CD4-positive, CD25-positive, alpha-beta regulatory T cell (primary cell): ENCODE data around the gene R3HDM4. TPM values are rescaled to one million over a fixed set of nuclear protein-coding genes. Genes with fewer than 3 reads are reported as not detected.

Experiments
- ATAC-seq, 2 donors: fragments of 150-1000 bp; cut with Tn5 transposase; one replicate each; pipeline ENCODE4 v1.10.0; 2021; ENCODE audit warnings: low read depth in 2 of 2, moderate number of reproducible peaks in 2 of 2, moderate library complexity in 1 of 2
- DNase-seq, 3 donors: peaks; one replicate each; pipeline versions ENCODE4 v3.0.0 to v3.0.0-alpha.2; 2012 to 2022; ENCODE audit warnings: mixed read lengths in 1 of 3
- H3K27ac ChIP-seq: one replicate; pipeline ENCODE4 v1.7.0; 2013; ENCODE audit warnings: mild to moderate bottlenecking, low read length; ENCODE audit not compliant: insufficient read depth, poor library complexity, severe bottlenecking
- H3K27me3 ChIP-seq: one replicate; pipeline ENCODE4 v1.7.0; 2013; ENCODE audit warnings: low read length; ENCODE audit not compliant: control insufficient read depth, insufficient read depth
- H3K36me3 ChIP-seq: one replicate; pipeline ENCODE4 v1.7.0; 2013; ENCODE audit warnings: mild to moderate bottlenecking, low read length, moderate library complexity; ENCODE audit not compliant: control insufficient read depth, insufficient read depth
- H3K4me1 ChIP-seq: 2 replicates; pipeline ENCODE4 v1.7.0; 2013; ENCODE audit warnings: mild to moderate bottlenecking, low read length; ENCODE audit not compliant: insufficient read depth, control insufficient read depth, poor library complexity, severe bottlenecking
- H3K4me3 ChIP-seq: one replicate; pipeline ENCODE4 v1.7.0; 2013; ENCODE audit warnings: low read depth, mild to moderate bottlenecking, low read length, moderate library complexity
- H3K9me3 ChIP-seq, 2 experiments: 1 replicate in 1 of 2; 2 replicates in 1 of 2; pipeline ENCODE4 v1.7.0; 2013; ENCODE audit warnings: low read length in 2 of 2, mild to moderate bottlenecking in 1 of 2, moderate library complexity in 1 of 2; ENCODE audit not compliant: control insufficient read depth in 2 of 2
- H3K27ac Mint-ChIP-seq, 3 donors: one replicate each; pipeline ENCODE4 v1.8.0; 2020 to 2022; ENCODE audit warnings: mild to moderate bottlenecking in 3 of 3, mixed read lengths in 3 of 3, moderate library complexity in 2 of 3
- H3K27me3 Mint-ChIP-seq: one replicate; pipeline ENCODE4 v1.8.0; 2022; ENCODE audit warnings: mild to moderate bottlenecking, mixed read lengths
- H3K36me3 Mint-ChIP-seq: one replicate; pipeline ENCODE4 v1.8.0; 2020; ENCODE audit warnings: mixed read lengths
- H3K4me1 Mint-ChIP-seq, 4 donors: one replicate each; pipeline ENCODE4 v1.8.0; 2020 to 2022; ENCODE audit warnings: mixed read lengths in 4 of 4, mild to moderate bottlenecking in 1 of 4
- H3K4me3 Mint-ChIP-seq, 4 donors: one replicate each; pipeline ENCODE4 v1.8.0; 2020 to 2022; ENCODE audit warnings: mild to moderate bottlenecking in 4 of 4, mixed read lengths in 4 of 4, moderate library complexity in 3 of 4
- H3K9me3 Mint-ChIP-seq, 7 donors: one replicate each; pipeline ENCODE4 v1.8.0; 2020 to 2022; ENCODE audit warnings: mixed read lengths in 7 of 7, mild to moderate bottlenecking in 3 of 7, moderate library complexity in 2 of 7
- polyA plus RNA-seq, 4 donors: library from polyadenylated mRNA; unstranded; fragments of 300-500 nt; fragmentation: Illumina TruSeq; gene quantifications; one replicate each; pipeline ENCODE4 v1.2.3, GENCODE V29; 2021
- total RNA-seq: library from RNA; stranded (reverse); gene quantifications from one replicate; pipeline ENCODE4 v1.2.3, GENCODE V29; 2022

The R3HDM4 gene
- total and polyA plus RNA-seq, 5 donors from 2014 or later = 249 to 283 (median 266) TPM

GRCh38 chr19:931860-932647, 19.0 kb upstream of the R3HDM4 start:
- no peak overlapping the region for H3K4me3 ChIP-seq
- H3K36me3 ChIP-seq = no peaks in the 10 kb centered on the region
- no peaks in the 10 kb centered on the region for H3K27me3 ChIP-seq
- H3K9me3 ChIP-seq = no peaks in the 10 kb centered on the region
- Mint-ChIP-seq H3K9me3 (no peaks in the 10 kb centered on the region), H3K27me3 (no peaks in the 10 kb centered on the region), H3K27ac (no peak overlapping the region), H3K36me3 (no peaks in the 10 kb centered on the region), H3K4me3 (peak overlapping the region in 2 of 4 donors; percentile 24 to 68), H3K4me1 (peaks cover 0 to 25% (median 6%) of the 10 kb centered on the region in 4 donors)
- H3K4me1 ChIP-seq = peaks cover 25% of the 10 kb centered on the region
- ATAC-seq (no peak), DNase-seq (no peak)
- no peak overlapping the region for H3K27ac ChIP-seq

GRCh38 chr19:929891-930258, 16.9 kb upstream of the R3HDM4 start:
- Mint-ChIP-seq H3K4me1 (peaks cover 0 to 18% (median 6%) of the 10 kb centered on the region in 4 donors), H3K36me3 (no peaks in the 10 kb centered on the region), H3K9me3 (no peaks in the 10 kb centered on the region), H3K4me3 (peak overlapping the region in 2 of 4 donors; percentile 21 to 67), H3K27me3 (no peaks in the 10 kb centered on the region), H3K27ac (no peak overlapping the region)
- DNase-seq (no peak), ATAC-seq (no peak)
- no peaks in the 10 kb centered on the region for H3K36me3 ChIP-seq
- H3K9me3 ChIP-seq = no peaks in the 10 kb centered on the region
- no peak overlapping the region for H3K4me3 ChIP-seq
- H3K27me3 ChIP-seq = no peaks in the 10 kb centered on the region
- H3K27ac ChIP-seq = no peak overlapping the region
- peaks cover 38% of the 10 kb centered on the region for H3K4me1 ChIP-seq

GRCh38 chr19:929203-929890, 16.3 kb upstream of the R3HDM4 start:
- Histone ChIP-seq H3K4me3 (no peak overlapping the region), H3K27me3 (no peaks in the 10 kb centered on the region), H3K27ac (no peak overlapping the region), H3K36me3 (no peaks in the 10 kb centered on the region), H3K9me3 (no peaks in the 10 kb centered on the region), H3K4me1 (peaks cover 44% of the 10 kb centered on the region)
- no peaks in the 10 kb centered on the region for H3K36me3 Mint-ChIP-seq
- DNase-seq (no peak), ATAC-seq (no peak)
- peak overlapping the region in 2 of 4 donors; percentile 67 to 80 for H3K4me3 Mint-ChIP-seq
- no peaks in the 10 kb centered on the region for H3K27me3 Mint-ChIP-seq
- H3K4me1 Mint-ChIP-seq = peaks cover 0 to 20% (median 6%) of the 10 kb centered on the region in 4 donors
- no peaks in the 10 kb centered on the region for H3K9me3 Mint-ChIP-seq
- H3K27ac Mint-ChIP-seq = no peak overlapping the region

- DNase-seq = no peak
- Mint-ChIP-seq H3K4me3 (peak overlapping the region; percentile 33 to 80 (median 56)), H3K27me3 (no peaks in the 10 kb centered on the region), H3K36me3 (no peaks in the 10 kb centered on the region), H3K4me1 (peaks cover 0 to 25% (median 6%) of the 10 kb centered on the region in 4 donors), H3K9me3 (no peaks in the 10 kb centered on the region), H3K27ac (no peak overlapping the region)
- ATAC-seq = no peak
- H3K9me3 ChIP-seq = no peaks in the 10 kb centered on the region
- H3K4me3 ChIP-seq = no peak overlapping the region
- H3K36me3 ChIP-seq = no peaks in the 10 kb centered on the region
- H3K4me1 ChIP-seq = peaks cover 40% of the 10 kb centered on the region
- no peaks in the 10 kb centered on the region for H3K27me3 ChIP-seq
- no peak overlapping the region for H3K27ac ChIP-seq
These were observed 15.6 kb upstream of the R3HDM4 start for GRCh38 chr19:928471-929202.

DNA sequence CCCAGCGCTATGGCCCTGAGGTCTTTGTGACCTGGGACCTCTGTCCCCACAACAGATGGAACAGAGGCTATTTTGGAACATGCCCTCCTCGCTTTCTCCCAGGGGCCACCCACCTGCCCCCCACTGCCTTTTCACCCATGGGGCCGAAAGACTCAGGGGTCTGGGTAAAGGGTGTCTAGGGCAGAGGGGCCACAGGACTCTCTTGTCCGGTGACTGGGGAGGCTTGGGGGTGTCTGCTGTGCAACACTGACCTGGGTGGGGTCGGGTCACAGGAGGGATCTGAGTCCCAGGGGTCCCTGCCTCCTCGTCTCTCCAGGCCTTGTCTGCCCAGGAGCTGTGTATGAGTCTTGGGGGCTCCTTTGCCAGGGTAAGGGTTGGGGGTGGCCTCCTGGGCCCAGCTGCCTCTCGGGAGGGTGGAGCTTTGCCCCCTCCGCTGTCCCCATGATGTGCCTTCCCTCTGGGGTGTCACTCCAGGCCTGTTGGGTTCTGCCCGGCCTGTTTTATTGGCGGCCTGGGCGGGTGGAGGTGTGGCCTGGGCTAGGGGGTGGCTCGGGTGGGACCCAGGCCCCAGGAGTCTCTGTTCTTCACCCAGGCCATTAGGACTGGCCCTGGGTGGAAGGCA, 14.9 kb upstream of the R3HDM4 start:
- Mint-ChIP-seq H3K27me3 (peaks cover 5% of the 10 kb centered on the region), H3K36me3 (no peaks in the 10 kb centered on the region), H3K4me3 (peak overlapping the region; percentile 38 to 74 (median 64)), H3K9me3 (peaks cover 0 to 3% (median 0%) of the 10 kb centered on the region in 7 donors), H3K27ac (no peak overlapping the region), H3K4me1 (peaks cover 0 to 26% (median 5%) of the 10 kb centered on the region in 4 donors)
- Histone ChIP-seq H3K27ac (no peak overlapping the region), H3K4me1 (peaks cover 33% of the 10 kb centered on the region), H3K36me3 (no peaks in the 10 kb centered on the region), H3K27me3 (no peaks in the 10 kb centered on the region), H3K9me3 (no peaks in the 10 kb centered on the region), H3K4me3 (no peak overlapping the region)
- ATAC-seq = no peak
- DNase-seq = no peak

- H3K27ac Mint-ChIP-seq = no peak overlapping the region
- H3K36me3 Mint-ChIP-seq = no peaks in the 10 kb centered on the region
- no peaks in the 10 kb centered on the region for H3K27me3 ChIP-seq
- H3K9me3 Mint-ChIP-seq = peaks cover 0 to 3% (median 0%) of the 10 kb centered on the region in 7 donors
- peaks cover 0 to 22% (median 3%) of the 10 kb centered on the region in 4 donors for H3K4me1 Mint-ChIP-seq
- H3K4me1 ChIP-seq = peaks cover 28% of the 10 kb centered on the region
- DNase-seq (no peak), ATAC-seq (no peak)
- H3K4me3 Mint-ChIP-seq = peak overlapping the region in 3 of 4 donors; percentile 38 to 74 (median 65)
- no peaks in the 10 kb centered on the region for H3K9me3 ChIP-seq
- no peak overlapping the region for H3K4me3 ChIP-seq
- H3K27me3 Mint-ChIP-seq = peaks cover 5% of the 10 kb centered on the region
- peak overlapping the region; percentile 14 for H3K27ac ChIP-seq
- H3K36me3 ChIP-seq = no peaks in the 10 kb centered on the region
These were observed 14.3 kb upstream of the R3HDM4 start for GRCh38 chr19:927351-927779.

DNA sequence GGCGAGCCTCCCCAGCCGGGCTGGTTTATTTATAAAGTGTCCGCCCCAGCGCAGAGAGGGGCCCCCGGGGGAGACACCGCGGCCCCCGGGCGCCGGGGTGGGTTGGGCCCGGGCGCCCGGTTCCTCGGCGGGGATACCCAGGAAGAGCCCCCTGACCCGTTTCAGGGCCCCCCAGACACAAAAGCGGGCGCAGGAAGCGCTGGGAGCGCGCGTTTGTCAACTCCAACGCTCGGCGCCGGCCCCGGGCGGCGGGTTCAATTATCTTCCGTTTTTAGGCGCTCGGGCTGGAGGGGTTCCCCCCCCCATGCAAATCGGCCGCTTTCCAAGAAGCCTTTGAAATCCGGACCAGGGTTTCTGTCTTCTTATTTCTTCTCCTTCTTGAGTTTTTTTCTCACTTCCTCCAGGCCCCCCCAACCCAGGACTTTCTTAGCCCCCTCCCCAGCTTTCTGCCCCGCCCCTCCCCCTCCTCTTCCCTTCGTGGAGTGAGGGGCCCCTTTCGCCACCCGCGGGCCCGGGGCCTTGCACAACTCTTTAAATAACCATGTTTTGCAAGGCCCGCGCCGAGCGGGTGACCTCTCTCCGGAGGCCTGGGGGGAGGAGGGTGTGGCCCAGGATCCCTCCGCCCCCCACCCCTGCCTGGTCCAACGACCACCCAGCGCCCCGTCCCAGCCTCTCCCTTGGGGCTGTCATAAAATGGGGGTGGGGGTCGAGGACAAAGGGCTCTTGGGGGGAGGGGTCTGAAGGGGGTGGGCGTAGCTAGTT, 13.8 kb upstream of the R3HDM4 start:
- Histone ChIP-seq H3K27me3 (no peaks in the 10 kb centered on the region), H3K27ac (peak overlapping the region; percentile 33), H3K36me3 (no peaks in the 10 kb centered on the region), H3K9me3 (no peaks in the 10 kb centered on the region), H3K4me1 (peaks cover 23% of the 10 kb centered on the region), H3K4me3 (peak overlapping the region; percentile 26)
- Mint-ChIP-seq H3K36me3 (no peaks in the 10 kb centered on the region), H3K27me3 (peaks cover 9% of the 10 kb centered on the region), H3K27ac (no peak overlapping the region), H3K4me1 (peaks cover 0 to 21% (median 6%) of the 10 kb centered on the region in 4 donors), H3K9me3 (peaks cover 0 to 3% (median 0%) of the 10 kb centered on the region in 7 donors), H3K4me3 (peak overlapping the region; percentile 73 to 85 (median 84))
- DNase-seq = peak in 1 of 3 donors; percentile 71
- no peak for ATAC-seq
